NCI-H748 (cell line): ENCODE measurements around the gene RHPN2.
"Not testable (repeated sequence)": the region's sequence is repeated elsewhere in the genome, so short reads cannot be mapped to it uniquely, and the experiment has no call there.

Source experiments
- DNase-seq: peaks from one replicate; lab custom pipeline; 2025; ENCODE audit not compliant: unreplicated experiment; lab: John Stamatoyannopoulos, UW

RHPN2 gene

DNA sequence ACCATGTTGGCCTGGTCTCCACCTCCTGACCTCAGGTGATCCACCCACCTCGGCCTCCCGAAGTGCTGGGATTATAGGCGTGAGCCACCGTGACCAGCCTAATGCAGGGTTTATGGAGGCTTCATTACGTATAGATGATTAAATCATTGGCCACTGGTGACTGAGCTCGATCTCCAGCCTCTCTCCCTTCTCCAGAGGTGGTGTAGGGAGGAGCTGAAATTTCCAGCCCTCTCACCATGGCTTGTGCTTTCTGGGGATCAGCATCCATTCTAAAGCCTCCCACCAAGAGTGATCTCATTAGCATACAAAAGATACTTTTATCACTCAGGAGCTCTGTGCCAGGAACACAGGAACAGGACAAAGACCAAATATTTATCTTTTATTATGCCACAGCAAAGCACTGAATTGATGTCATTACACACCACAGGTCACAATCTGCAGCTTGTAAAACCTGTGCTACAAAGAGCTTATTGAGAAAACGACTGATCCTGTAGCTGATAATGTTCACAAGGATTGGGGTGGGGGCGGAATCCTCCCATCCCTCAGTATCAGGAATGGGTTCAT lies 32.4 kb downstream of the RHPN2 start:
- DNase-seq: peak; percentile 73

DNA sequence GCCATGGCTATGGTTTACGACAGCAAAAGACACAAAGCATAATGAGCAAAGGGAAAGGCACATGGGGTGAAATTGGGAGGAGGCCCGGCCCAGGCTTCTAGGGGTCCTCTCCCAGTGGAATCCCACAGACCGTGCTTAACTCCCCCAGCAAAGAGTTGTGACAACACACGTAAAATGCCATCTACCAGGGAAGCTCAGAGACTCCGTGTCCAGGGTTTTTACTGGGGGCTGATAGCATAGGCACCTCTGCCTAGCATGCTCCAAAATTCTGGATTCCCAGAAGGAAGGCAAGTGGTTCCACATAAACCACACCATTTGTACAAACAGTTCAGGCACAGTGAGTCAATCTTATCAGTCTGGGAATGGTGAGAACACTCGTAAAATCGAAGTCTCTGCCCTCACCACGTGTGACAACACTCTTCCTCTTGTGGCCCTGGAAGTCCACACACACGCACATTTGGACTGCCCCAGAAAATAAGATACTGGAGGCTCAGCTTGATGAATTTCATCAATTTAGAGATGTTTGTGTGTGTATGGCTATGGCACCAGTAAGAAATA lies 34.9 kb downstream of the RHPN2 start:
- DNase-seq: no peak

DNA sequence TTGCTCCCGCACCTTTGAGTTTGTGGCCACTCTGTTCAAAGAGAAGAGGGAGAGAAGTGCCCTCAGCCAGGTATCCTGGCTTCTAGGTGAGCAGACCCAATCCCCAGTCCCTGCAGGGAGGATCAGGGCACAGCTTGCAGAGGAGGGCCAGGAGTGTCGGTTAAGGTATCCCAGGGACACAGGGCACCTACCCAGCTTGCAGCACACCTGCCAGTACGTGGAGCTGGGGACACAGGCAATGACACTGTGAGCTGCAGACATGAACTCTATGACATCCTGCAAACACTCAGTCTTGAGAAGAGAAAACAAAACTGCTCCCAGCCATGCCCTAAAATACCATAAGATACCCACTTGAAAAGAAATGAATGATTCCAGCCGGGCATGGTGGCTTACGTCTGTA lies 38.1 kb downstream of the RHPN2 start:
- not testable (repeated sequence) for DNase-seq

DNA sequence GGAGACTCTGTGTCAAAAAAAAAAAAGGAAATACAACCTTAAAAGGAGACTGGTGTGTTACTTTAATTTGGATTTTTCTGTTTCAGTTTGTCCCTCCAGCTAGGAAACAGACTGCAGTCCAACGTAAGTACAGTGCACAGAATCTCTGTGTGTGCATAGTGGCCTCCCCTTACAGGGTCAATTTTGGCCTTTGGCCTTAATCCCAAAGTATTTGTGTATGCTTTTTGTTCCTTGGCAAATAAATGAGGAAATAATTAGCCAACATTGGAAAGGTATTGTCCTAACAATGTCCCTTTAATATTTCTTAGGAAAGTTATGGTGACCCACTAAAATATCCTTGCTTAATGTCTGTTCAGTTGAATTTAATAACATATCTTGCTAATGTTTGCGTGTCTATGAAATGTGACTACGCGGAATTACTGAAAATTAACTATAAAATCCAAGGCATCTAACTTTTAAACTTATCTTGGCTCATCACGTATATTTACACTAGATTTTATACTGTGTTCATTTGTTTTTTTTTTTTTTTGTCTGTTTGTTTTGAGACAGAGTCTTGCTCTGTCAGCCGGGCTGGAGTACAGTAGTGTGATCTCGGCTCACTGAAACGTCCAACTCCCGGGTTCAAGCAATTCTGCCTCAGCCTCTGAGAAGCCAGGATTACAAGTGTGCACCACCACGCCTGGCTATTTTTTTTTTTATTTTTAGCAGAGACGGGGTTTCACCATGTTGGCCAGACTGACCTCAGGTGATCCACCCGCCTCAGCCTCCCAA lies 39.0 kb downstream of the RHPN2 start:
- DNase-seq: not testable (repeated sequence)

- no peak for DNase-seq
Observed at GRCh38 chr19:33024398-33024797, 40.3 kb downstream of the RHPN2 start.

DNA sequence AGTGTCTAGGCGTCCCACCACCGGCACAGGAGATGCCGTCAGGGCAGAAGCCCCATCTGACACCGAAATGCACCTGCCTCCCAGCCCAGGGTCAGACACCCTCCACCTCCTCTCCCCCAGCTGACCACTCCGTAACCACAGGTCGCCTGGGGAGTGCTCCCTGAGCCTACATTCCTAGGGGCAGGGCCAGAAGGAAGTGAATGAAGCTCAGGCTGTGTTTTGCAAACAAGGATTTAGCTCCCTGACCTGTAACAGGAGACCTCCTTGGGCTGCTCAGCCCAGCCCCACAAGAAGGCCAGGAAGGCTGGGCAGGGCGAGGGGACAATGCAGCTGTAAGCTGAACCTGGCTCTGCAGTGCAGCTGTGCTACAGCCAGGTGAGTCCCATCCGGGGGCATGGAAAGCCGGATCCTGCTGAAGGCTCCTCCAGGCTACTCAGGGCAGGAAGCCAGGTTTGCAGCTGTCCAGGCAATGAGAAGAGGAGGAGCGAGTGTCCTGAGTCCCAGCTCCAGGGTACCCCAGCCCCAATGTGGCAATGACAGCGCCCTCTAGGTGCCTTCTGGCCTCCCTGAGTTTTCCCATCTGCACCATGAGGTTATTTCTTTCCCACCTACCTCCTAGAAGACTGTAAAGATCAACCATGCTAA lies 42.1 kb downstream of the RHPN2 start:
- DNase-seq: no peak

GRCh38 chr19:33010891-33011290 lies 53.8 kb downstream of the RHPN2 start:
- DNase-seq: not testable (repeated sequence)

- DNase-seq: no peak
Observed at GRCh38 chr19:33008738-33009137, 56.0 kb downstream of the RHPN2 start.

GRCh38 chr19:33005440-33005839 lies 59.2 kb downstream of the RHPN2 start:
- peak; percentile 84 for DNase-seq

DNA sequence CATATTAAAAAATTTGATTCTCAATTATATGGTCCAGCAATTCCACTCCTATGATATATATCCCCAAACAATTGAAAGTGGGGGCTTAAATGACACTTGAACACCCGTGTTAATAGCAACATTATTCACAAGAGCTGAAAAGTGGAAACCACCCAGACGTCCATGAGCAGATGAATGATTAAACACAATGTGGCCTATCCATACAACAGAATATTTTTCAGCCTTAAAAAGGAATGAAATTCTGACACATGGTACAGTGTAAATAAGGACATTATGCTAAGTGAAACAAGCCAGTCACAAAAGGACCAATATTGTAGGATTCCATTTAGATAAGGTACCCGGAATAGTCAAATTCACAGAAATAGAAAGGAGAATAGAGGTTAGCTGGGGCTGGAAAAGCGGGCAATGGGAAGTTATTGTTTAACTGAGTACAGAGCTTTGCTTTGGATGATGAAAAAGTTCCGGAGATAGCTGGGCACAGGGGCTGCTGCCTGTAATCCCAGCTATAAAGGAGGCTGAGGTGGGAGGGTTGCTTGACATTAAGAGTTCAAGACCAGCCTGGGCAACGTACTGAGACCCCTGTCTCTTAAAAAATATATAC lies 61.2 kb downstream of the RHPN2 start:
- not testable (repeated sequence) for DNase-seq

- DNase-seq: not testable (repeated sequence)
Observed at GRCh38 chr19:33002126-33002865, 62.4 kb downstream of the RHPN2 start.

- DNase-seq: no peak
Observed at GRCh38 chr19:33000910-33001309, 63.8 kb downstream of the RHPN2 start.

DNA sequence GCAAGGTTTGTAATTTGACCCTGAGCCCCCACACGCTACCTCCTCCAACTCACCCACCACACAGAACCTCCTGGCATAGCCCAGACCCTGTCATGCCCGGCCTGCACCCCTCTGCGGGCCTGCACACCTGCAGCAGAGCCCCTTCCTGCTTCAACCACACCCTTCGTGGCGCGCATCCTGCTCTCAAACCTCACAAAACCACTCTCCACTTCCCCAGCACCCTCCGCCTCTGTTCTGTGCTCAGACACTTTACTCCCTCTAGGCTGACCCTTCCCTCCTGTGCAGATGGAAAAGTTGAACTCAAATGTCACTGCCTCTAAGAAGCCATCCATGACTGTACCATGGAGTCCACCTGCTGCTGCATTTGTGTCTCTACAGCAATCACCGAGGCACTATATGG lies 64.2 kb downstream of the RHPN2 start:
- no peak for DNase-seq

- no peak for DNase-seq
Observed at GRCh38 chr19:32998722-32999121, 66.0 kb downstream of the RHPN2 start.

DNA sequence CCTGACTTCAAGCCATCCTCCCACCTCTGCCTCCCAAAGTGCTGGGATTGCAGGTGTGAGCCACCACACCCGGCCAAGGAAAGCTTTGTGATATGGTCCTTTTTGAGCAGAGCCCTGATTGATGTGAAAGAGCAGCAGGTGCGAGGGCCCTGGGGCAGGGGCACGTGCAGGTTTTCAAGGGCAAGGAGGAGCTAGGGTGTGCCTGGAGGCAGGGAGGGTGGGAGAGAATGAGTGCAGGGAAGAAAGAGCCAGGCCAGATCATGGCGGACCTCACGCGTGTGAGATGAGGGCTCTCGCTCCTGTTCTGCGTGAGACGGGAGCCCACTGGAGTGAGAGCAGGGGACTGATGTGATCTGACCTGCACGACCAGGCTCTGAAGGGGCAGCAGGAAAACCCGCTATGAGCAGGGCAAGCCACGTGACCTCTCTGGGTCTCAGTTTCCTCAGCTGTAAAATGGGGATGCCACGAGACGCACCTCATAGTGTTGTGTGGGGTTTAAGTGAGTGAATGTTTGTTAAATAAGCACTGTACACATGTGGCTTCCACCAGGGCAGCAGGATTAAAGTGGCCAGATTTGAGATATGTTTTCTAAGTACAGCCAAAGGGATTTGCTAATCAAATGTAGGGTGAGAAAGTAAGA lies 66.9 kb downstream of the RHPN2 start:
- no peak for DNase-seq

DNA sequence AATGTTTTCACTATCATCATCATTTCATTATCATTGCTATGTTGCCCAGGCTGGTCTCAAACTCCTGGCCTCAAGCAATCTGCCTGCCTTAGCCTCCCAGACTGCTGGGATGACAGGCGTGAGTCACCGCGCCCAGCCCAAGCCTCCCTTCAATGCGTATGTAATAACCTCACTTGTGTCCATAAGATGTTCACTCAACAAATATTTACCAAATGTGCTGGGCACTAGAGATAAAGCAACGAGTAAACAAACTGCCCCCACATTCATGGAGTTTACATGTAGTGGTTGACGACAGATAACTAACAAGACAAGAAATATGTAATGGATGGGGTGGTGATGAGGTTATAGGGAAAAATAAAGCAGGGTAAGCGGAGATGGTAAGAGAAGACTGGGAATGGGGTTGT lies 67.6 kb downstream of the RHPN2 start:
- not testable (repeated sequence) for DNase-seq

- not testable (repeated sequence) for DNase-seq
Observed at GRCh38 chr19:32995966-32996365, 68.7 kb downstream of the RHPN2 start.

- DNase-seq: no peak
Observed at GRCh38 chr19:32988724-32989123, 76.0 kb downstream of the RHPN2 start.

- DNase-seq: not testable (repeated sequence)
Observed at GRCh38 chr19:32988254-32988653, 76.4 kb downstream of the RHPN2 start.

DNA sequence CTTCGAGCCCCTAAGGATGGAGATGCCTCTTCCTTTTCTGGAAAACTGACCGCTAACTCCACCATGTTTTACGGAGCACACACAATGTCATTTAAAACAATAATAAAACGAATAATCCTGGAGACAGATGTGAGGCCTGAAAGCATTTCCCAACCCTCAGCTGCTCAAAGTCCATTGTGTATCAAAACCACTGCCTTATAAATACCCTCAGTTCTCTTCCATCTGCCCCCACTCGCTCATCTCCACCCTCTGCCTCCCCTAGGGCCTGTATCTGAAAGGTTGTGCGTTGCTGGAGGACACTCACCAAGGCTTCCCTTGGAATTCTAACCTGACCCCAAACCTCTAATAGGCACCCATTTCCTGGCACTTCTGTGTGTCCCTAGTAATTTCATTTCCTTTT lies 82.2 kb downstream of the RHPN2 start:
- not testable (repeated sequence) for DNase-seq
